SH-SY5Y (cell line): ENCODE results near the gene CLIC4.

ENCODE experiments used
- GATA2 ChIP-seq: IDR thresholded peaks from 2 replicates; pipeline ENCODE4 v1.6.1; 2011; ENCODE audit warnings: mild to moderate bottlenecking, low read depth, low read length
- GATA3 ChIP-seq: IDR thresholded peaks from 2 replicates; pipeline ENCODE4 v1.6.1; 2011; ENCODE audit warnings: low read depth, mild to moderate bottlenecking, low read length, moderate library complexity

- no peak for TF ChIP-seq GATA2
- no peak for TF ChIP-seq GATA3
Measured at GRCh38 chr1:24763671-24764070, 18.4 kb downstream of the CLIC4 start.
